Activated gamma-delta T cell treated with Interleukin-2 at 50 U/mL for 16 hours (primary cell): Measurements from ENCODE around the gene UHRF2.
"Not testable (repeated sequence)": the region's sequence is repeated elsewhere in the genome, so short reads cannot be mapped to it uniquely, and the experiment has no call there.

ENCODE experiments used
- DNase-seq: peaks from one replicate; pipeline ENCODE4 v3.0.0-alpha.2; 2020

Gene UHRF2

DNA sequence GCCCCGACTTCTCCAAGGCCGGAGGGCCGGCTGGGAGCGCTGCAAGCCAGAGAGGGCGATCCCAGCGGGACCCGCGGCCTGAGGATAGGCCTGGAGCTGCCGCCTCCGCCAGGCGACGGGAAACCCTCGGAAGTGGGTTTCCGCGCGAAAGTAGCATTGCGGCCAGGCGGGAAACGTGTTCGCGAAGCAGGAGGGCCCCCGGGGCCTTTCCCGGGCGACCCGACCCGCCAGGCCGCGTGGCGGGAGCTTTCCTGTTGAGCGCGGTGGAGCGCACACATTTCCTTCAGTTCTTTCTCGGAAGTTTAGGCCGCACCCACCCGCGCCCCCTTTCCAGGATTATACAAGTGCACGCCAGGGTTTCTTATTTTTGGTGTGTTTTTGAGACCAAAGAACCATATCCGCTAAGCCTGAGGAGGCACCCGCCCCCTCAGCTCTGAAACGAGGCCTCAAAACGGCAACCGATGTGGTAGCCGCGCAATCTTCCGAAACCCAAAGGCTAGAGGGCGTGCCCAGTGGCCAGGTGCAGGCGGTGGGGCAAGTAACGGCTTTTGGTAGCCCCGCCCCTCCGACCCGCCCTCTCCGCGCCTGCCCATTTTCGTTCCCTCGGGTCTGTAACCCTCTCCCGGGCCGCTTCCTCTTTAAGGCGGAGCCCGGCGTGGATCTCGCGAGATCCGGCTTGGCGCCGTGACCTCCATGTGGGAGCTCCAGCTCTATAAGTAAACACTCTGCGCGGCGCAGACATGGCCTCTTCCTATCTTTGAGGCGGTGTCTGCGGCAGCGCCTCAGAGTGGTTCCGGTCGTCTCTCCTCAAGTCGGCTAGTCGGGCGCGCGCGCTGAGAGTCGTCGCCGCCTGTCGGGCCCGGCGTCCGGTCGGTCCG lies at the start of gene UHRF2:
UHRF2 (plus strand) TSS at position 713 of the 878 bp plus-strand sequence. CDS start 292 bp downstream, outside the sequence.
- peak; percentile 99 for DNase-seq

DNA sequence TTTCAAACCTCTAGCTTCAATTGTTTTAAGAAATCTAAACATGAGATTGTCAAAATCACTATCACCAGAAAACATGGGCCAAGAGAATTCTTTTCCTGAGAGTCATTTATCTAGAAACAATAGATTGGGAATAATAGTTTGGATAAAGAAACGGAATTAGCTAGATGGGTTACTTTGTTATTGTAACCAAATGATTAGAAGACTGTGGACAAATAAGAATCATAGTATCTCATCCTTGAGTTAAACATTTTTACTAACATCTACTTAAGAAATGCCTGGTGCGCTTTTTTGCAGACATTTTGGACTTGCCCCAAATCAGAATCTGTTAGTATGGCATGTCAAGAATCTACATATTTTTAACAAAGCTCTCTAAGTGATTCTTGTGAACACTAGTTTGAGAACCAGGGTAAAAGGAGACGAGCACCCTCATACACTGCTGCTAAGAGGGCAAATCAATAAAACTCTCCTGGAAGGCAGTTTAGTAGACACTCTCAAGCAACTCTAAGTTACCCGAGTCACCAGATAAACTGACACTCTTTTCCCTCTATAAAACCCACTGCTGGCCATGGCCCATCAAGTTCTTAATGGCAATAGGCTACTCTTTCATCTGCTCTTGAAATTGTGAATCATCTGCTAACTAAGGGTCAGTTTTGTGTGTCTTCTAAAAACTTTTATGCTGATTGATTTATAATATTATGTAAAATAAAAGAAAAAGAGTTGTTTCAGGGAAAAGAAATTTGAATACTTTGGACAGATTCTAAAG lies 45.7 kb upstream of the UHRF2 start:
- no peak for DNase-seq

DNA sequence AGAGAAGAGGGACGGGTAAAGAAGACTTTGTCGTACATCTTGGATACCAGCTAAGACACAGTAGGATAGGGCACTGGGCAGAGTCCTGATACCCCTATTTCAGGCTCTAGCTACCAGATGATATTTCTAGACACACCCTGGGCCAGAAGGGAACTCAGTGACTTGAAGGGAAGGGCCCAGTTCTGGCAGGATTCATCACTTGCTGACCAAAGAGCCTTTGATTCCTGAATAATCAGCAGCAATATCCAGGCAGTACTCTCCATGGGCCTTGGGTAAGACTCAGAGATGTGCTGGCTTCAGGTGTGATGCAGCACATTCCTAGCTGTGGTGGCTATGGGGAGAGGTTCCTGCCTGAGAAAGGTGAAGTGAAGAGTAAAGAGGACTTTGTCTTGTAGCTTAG lies 44.2 kb upstream of the UHRF2 start:
- no peak for DNase-seq

DNA sequence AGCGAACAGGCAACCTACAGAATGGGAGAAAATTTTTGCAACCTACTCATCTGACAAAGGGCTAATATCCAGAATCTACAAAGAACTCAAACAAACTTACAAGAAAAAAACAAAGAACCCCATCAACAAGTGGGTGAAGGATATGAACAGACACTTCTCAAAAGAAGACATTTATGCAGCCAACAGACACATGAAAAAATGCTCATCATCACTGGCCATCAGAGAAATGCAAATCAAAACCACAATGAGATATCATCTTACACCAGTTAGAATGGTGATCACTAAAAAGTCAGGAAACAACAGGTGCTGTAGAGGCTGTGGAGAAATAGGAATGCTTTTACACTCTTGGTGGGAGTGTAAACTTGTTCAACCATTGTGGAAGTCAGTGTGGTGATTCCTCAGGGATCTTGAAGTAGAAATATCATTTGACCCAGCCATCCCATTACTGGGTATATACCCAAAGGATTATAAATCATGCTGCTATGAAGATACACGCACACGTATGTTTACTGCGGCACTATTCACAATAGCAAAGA lies 31.5 kb upstream of the UHRF2 start:
- not testable (repeated sequence) for DNase-seq

GRCh38 chr9:6382681-6383080 lies 30.3 kb upstream of the UHRF2 start:
- no peak for DNase-seq

- DNase-seq = no peak
Observed at GRCh38 chr9:6383551-6384225, 29.3 kb upstream of the UHRF2 start.

DNA sequence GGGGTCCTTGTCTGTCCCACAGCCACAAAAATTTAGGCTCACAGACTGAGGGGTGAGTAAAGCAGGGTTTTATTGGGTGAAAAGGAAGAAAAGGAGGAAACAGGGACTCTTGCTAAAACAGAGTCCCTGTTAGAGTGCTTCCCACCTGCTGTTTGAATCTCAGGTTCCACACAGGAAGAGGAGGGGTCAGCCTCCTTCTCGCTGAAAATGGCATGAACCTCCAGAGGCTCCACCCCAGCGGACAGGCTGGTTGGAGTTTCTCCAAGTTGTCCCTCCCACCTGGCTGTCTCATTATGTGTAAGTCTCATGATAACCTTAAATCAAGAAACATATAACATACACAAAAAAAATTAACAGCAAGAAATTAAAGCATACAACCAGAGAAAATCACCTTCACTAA lies 28.3 kb upstream of the UHRF2 start:
- no peak for DNase-seq

DNA sequence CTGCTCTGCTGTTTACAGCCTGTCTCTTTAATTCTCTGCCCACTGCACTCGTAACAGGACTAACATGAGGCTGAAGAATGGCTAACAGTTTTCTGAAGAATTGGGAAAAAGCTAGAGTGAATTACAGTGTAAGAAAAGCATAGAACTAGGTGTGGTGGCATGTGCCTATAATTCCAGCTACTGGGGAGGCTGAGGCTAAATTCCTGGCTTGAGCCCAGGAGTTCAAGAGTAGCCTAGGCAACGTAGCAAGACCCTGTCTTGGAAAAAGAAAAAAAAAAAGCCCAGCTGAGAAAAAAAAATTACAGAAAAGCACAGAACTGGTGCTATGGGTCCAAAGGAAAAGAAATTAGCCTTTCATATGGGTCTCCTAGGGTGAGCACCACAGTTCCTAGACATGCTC lies 13.9 kb upstream of the UHRF2 start:
- no peak for DNase-seq

- DNase-seq = no peak
Observed at GRCh38 chr9:6405371-6405770, 7.6 kb upstream of the UHRF2 start.

GRCh38 chr9:6407778-6408177 lies 5.2 kb upstream of the UHRF2 start:
- DNase-seq = no peak

DNA sequence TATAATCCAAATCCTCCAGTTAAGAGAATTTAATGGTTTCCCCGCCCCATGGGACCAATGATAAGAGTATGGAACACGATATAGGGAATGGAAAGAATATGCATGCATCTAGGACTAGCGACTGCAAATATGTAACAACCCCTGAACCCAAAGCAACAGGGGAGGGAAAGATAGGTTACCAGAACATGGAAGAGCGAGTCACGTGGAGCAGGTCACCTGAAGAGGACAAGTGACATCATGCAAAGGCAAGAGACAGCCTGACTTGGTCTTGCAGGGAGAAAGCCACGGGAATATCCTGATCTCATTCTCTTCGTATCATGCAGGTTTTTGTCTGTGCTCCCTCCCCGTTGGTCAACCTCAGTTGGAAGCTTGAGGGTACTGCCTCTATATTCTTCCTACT lies 4.7 kb upstream of the UHRF2 start:
- no peak for DNase-seq

GRCh38 chr9:6409811-6410210 lies 3.2 kb upstream of the UHRF2 start:
- DNase-seq = no peak

GRCh38 chr9:6410633-6411032 lies 2.4 kb upstream of the UHRF2 start:
- no peak for DNase-seq

- DNase-seq = peak; percentile 15
Observed at GRCh38 chr9:6413365-6414246, 607 bp downstream of the UHRF2 start.

DNA sequence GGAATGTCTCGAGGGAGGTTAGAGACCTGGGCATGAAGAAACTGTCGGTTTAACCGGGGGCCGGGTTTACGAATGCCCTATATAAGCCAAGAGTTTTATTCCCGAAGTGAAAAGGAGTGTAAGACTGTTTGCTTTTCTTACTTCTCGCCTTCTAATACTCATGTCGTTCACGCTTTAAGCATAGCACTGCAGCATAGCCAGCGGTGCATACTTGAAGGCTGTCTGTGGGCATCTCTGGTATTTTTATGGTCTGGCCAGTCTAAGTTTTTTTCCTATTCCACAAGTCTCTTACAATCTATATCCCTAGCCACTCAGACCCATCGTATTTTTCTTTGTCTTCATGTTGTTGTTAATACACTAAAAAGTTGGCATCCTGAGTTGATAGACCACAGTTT lies 1.2 kb downstream of the UHRF2 start:
- DNase-seq = no peak

GRCh38 chr9:6415266-6415665 lies 2.3 kb downstream of the UHRF2 start:
- no peak for DNase-seq

DNA sequence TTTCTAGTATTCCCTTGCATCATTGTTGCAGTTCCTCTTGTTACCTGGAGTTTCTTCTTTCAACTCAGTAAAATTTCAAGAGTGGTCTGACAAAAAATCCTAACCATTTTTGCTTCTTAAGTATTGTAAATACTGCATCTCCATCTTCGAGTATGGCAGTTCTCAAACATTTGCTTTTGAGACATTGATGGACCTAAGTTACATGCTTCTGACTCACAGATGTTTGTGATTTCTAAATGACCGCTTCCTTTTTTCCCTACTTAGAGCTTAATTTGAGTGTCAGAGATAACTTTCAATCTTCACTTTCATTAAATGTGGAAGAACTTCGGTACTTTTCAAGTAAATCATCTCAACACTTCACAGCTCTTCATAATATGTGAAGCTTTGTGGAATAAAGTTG lies 4.2 kb downstream of the UHRF2 start:
- DNase-seq = no peak

DNA sequence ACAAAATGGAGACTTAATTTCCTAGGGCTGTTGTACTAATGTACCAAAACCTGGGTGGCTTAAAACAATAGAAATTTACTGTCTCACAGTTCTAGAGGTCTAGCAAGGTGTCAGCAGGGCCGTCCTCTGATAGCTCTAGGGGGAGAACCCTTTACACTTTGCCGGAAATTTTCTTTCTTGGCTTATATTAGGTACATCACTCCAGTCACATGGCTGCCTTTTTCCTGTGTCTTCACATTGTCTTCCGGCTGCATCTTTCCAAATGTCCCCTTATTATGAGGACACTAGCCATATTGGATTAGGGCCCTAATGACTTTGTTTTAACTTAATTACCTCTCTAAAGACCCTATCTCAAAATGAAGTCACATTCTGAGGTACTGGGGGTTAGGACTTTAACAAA lies 5.8 kb downstream of the UHRF2 start:
- DNase-seq = no peak

GRCh38 chr9:6424940-6425339 lies 11.9 kb downstream of the UHRF2 start:
- DNase-seq = no peak

GRCh38 chr9:6426117-6426516 lies 13.1 kb downstream of the UHRF2 start:
- no peak for DNase-seq

DNA sequence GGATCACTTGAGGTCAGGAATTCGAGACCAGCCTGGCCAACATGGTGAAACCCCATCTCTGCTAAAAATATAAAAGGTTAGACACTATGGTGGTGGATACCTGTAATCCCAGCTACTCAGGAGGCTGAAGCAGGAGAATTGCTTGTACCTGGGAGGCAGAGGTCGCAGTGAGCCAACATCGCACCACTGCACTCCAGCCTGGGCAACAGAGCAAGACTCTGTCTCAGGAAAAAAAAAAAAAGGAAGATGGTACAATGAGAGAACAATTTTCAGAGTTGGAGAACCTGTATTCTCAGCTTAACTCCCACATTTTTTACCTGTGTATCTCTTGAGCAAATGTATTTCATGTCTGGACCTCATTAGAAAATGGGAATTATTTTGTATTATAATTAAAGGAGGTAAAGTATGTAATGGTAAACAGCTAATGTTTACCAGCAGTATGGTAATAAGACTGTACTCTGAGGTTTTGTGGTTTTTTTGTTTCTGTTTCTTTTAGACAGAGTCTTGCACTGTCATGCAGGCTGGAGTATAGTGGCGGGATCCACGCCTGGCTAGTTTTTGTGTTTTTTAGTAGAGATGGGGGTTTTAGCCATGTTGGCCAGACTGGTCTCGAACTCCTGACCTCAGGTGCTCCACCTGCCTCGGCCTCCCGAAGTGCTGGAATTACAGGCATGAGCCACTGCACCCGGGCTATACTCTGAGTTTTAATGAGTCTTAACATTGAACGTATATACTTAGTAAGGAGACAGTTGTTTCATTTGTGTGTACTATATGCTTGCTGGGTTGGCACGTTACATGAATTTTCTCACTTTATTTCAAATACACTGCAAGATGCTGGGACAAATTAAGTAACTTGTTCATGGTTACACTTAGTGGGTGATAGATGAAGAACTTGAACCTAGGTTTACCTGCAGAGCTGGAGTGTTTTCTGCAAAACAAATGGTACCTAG lies 16.2 kb downstream of the UHRF2 start:
- no peak for DNase-seq
